Endodermal cell (in vitro differentiated cells): ENCODE results near the gene LZTR1. TPM values are rescaled to one million over a fixed set of nuclear protein-coding genes. Genes with fewer than 3 reads are reported as not detected.

Source experiments
- DNase-seq: peaks from one replicate; pipeline ENCODE4 v3.0.0-alpha.2; 2017
- H3K27ac ChIP-seq: 2 replicates; pipeline ENCODE4 v1.5.1; 2013; ENCODE audit warnings: mild to moderate bottlenecking, low read depth, low read length, moderate library complexity
- H3K27me3 ChIP-seq: 2 replicates; pipeline ENCODE4 v1.6.1; 2013; ENCODE audit warnings: mild to moderate bottlenecking, low read length, moderate library complexity; ENCODE audit not compliant: insufficient read depth, control insufficient read depth, poor library complexity, severe bottlenecking
- H3K36me3 ChIP-seq: 2 replicates; pipeline ENCODE4 v1.7.0; 2013; ENCODE audit warnings: mild to moderate bottlenecking, low read length, moderate library complexity; ENCODE audit not compliant: control insufficient read depth, insufficient read depth
- H3K4me1 ChIP-seq: one replicate; pipeline ENCODE4 v1.7.0; 2013; ENCODE audit warnings: low read length; ENCODE audit not compliant: control insufficient read depth, insufficient read depth
- H3K4me3 ChIP-seq: 2 replicates; pipeline ENCODE4 v1.5.1; 2013; ENCODE audit warnings: mild to moderate bottlenecking, low read length, moderate library complexity
- H3K9ac ChIP-seq: 2 replicates; pipeline ENCODE4 v1.6.1; 2013; ENCODE audit warnings: mild to moderate bottlenecking, low read length, moderate library complexity; ENCODE audit not compliant: poor library complexity, severe bottlenecking; ENCODE audit errors: extremely low read depth
- H3K9me3 ChIP-seq: 2 replicates; pipeline ENCODE4 v1.6.1; 2013; ENCODE audit warnings: mild to moderate bottlenecking, low read length, moderate library complexity; ENCODE audit not compliant: control insufficient read depth
- H3K27ac Mint-ChIP-seq: 2 replicates; pipeline ENCODE4 v1.8.0; 2020; ENCODE audit warnings: mixed read lengths
- H3K27me3 Mint-ChIP-seq: 2 replicates; pipeline ENCODE4 v1.8.0; 2021; ENCODE audit warnings: mild to moderate bottlenecking, mixed read lengths; ENCODE audit not compliant: insufficient read depth
- H3K36me3 Mint-ChIP-seq: 2 replicates; pipeline ENCODE4 v1.8.0; 2020; ENCODE audit warnings: low read depth, mixed read lengths
- H3K4me1 Mint-ChIP-seq: 2 replicates; pipeline ENCODE4 v1.8.0; 2020; ENCODE audit warnings: mixed read lengths
- H3K4me3 Mint-ChIP-seq: 2 replicates; pipeline ENCODE4 v1.8.0; 2020; ENCODE audit warnings: mild to moderate bottlenecking, moderate library complexity, mixed read lengths
- H3K9me3 Mint-ChIP-seq: 2 replicates; pipeline ENCODE4 v1.8.0; 2020; ENCODE audit warnings: mild to moderate bottlenecking, mixed read lengths
- WGBS, 2 experiments: methylation state at CpG; one replicate each; pipeline versions ENCODE4 v1.1.5 to v1.1.7; 2013; ENCODE audit warnings: missing lambda C conversion rate in 2 of 2, mixed read lengths in 1 of 2; ENCODE audit not compliant: insufficient coverage in 1 of 2, insufficient read length in 1 of 2; 5-methylcytosine and 5-hydroxymethylcytosine counted together
- total RNA-seq, 2 donors: library from RNA; stranded (reverse); fragmentation: NEBNext Ultra II Directional in 1 of 2; extraction: Animal tissue kit (Norgen Biotek cat#: 25700) in 1 of 2; gene quantifications; 2 replicates in 1 of 2; 3 replicates in 1 of 2; pipeline ENCODE4 v1.2.1, GENCODE V29; 2021
- TF ChIP-seq, protein P1 (sequence below): fragments of 200-600 bp; sonication (generic); conservative IDR thresholded peaks from 2 replicates; pipeline ENCODE4 v1.5.0; 2021; ENCODE audit warnings: antibody characterized with exemption, mild to moderate bottlenecking

LZTR1 gene
- total RNA-seq, 2 donors from 2014 or later = 56.5 to 73.2 TPM

DNA sequence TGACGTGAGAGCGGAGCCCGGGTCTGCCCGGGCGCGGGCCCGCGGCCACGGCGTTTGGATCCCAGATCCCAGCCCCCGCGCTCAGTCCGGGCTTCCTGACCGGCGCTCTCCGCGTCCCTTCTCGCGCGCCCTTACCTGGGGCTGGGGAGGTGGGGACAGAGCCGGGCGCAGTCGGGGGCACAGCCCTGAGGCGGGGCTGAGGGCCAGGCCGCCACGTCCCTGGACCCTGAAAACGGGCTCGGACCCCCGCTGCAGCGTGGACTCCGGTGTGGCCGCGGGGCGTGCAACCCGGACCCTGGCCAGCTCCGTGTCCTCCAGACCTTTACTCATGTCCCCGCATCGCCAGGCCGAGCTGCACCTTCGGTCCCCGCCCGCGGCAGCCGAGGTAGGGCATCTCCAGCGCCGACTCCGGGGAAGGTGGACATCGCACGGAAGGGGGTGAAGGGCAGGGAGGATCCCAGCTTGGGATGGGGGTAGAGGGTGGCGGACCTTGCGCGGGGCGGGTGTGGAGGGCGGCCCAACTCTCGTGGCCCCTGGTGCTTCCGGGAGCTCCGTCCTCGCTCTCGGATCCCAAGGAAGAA lies 24.9 kb upstream of the LZTR1 start:
- Histone ChIP-seq H3K9ac (peak overlapping the region; percentile 38), H3K36me3 (peaks cover 15% of the 10 kb centered on the region), H3K27ac (no peak overlapping the region), H3K4me1 (no peaks in the 10 kb centered on the region), H3K9me3 (no peaks in the 10 kb centered on the region), H3K4me3 (peak overlapping the region; percentile 74), H3K27me3 (no peaks in the 10 kb centered on the region)
- WGBS, 2 experiments = 5% methylated on average over 11 to 59 of the region's 59 CpGs
- Mint-ChIP-seq H3K9me3 (no peaks in the 10 kb centered on the region), H3K4me1 (peaks cover 7% of the 10 kb centered on the region), H3K36me3 (peaks cover 17% of the 10 kb centered on the region), H3K27ac (no peak overlapping the region), H3K27me3 (peaks cover 20% of the 10 kb centered on the region), H3K4me3 (peak overlapping the region; percentile 66)
- TF ChIP-seq, protein P1, sequence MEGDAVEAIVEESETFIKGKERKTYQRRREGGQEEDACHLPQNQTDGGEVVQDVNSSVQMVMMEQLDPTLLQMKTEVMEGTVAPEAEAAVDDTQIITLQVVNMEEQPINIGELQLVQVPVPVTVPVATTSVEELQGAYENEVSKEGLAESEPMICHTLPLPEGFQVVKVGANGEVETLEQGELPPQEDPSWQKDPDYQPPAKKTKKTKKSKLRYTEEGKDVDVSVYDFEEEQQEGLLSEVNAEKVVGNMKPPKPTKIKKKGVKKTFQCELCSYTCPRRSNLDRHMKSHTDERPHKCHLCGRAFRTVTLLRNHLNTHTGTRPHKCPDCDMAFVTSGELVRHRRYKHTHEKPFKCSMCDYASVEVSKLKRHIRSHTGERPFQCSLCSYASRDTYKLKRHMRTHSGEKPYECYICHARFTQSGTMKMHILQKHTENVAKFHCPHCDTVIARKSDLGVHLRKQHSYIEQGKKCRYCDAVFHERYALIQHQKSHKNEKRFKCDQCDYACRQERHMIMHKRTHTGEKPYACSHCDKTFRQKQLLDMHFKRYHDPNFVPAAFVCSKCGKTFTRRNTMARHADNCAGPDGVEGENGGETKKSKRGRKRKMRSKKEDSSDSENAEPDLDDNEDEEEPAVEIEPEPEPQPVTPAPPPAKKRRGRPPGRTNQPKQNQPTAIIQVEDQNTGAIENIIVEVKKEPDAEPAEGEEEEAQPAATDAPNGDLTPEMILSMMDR = no peak
- DNase-seq = peak; percentile 85

DNA sequence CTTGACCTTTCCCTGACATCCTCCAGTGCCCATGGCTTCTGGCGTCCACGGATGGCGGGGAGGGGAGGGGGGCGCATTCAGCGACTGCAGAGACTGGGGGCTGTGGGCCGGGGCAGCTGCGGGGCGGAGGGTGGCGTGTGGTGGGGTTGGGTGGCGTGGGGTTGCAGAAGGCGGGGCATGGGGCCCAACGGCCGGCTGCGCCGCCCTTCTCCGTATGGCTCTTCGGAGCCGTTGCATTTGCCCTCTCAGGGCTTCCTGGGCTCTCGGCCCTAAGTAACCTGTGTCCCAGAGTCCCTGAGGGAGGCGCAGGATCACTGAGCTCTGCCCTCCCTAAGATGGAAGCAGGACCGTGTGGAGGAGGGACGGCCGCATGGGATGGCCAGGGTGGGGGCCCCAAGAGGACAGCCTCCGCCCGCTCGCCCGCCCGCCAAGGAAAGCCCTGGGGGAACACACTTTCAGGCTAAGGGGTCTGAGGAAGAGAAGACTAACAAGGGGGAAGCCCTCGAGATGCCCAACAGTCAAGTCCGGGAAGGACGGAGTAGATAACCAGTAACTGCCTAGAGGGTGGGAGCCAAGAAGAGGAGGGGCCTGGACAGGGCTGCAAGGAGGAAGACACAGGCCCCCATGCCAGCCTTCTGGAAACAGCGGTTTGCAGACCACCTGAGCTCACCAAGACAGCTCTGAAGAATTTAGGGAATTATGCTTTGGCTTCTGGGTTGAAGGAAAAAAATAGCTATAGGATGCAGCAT lies 24.2 kb upstream of the LZTR1 start:
- Histone ChIP-seq H3K9ac (peak overlapping the region; percentile 38), H3K27me3 (peaks cover 6% of the 10 kb centered on the region), H3K27ac (no peak overlapping the region), H3K4me1 (no peaks in the 10 kb centered on the region), H3K9me3 (no peaks in the 10 kb centered on the region), H3K36me3 (peaks cover 9% of the 10 kb centered on the region), H3K4me3 (peak overlapping the region; percentile 74)
- TF ChIP-seq, protein P1 = no peak
- peak; percentile 80 for DNase-seq
- H3K27ac Mint-ChIP-seq = no peak overlapping the region
- H3K9me3 Mint-ChIP-seq = no peaks in the 10 kb centered on the region
- WGBS, 2 experiments = 11 to 18% methylated on average over 8 to 32 of the region's 32 CpGs
- peak overlapping the region; percentile 66 for H3K4me3 Mint-ChIP-seq
- peaks cover 27% of the 10 kb centered on the region for H3K27me3 Mint-ChIP-seq
- peaks cover 7% of the 10 kb centered on the region for H3K4me1 Mint-ChIP-seq
- peaks cover 11% of the 10 kb centered on the region for H3K36me3 Mint-ChIP-seq

DNA sequence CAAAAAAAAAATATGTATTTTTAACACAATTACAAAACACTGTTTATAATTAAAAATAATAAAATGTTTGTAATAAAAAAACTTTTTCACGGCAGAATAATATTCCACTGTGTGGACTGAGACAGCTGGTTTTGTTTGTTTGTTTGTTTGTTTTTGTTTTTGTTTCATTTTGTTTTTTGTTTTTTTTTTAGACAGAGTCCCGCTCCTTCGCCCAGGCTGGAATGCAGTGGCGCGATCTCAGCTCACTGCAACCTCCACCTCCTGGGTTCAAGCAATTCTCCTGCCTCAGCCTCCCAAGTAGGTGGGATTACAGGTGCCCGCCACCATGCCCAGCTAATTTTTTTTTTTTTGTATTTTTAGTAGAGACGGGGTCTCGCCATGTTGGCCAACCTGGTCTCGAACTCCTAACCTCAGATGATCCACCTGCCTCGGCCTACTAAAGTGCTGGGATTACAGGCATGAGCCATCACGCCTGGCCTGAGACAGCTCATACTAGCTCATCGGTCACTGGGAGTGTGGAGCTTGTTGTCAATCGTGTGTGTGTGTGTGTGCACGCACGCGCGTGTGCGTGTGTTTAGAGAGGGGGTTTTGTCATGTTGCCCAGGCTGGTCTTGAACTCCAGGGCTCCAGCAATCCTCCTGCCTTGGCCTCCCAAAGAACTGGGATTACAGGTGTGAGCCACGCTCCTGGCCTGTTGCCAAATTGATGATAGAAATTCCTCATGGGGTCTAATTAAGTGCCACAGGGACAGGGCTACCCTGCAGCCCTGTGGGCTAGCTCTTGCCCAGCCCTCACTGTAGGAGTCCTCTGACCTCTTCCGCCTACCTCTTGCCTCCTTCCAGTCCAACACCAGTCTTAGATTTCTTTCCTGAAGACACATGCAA lies 22.3 kb upstream of the LZTR1 start:
- no peak overlapping the region for H3K27ac ChIP-seq
- 89 to 96% methylated on average over 15 to 20 of the region's 20 CpGs for WGBS, 2 experiments
- DNase-seq = no peak
- H3K9me3 ChIP-seq = no peaks in the 10 kb centered on the region
- H3K36me3 ChIP-seq = no peaks in the 10 kb centered on the region
- H3K4me3 ChIP-seq = no peak overlapping the region
- TF ChIP-seq, protein P1 = no peak
- H3K4me1 Mint-ChIP-seq = peaks cover 8% of the 10 kb centered on the region
- no peak overlapping the region for H3K9ac ChIP-seq
- peaks cover 45% of the 10 kb centered on the region for H3K27me3 Mint-ChIP-seq
- no peak overlapping the region for H3K27ac Mint-ChIP-seq
- H3K4me3 Mint-ChIP-seq = no peak overlapping the region
- H3K27me3 ChIP-seq = peaks cover 26% of the 10 kb centered on the region
- H3K36me3 Mint-ChIP-seq = no peaks in the 10 kb centered on the region
- no peaks in the 10 kb centered on the region for H3K4me1 ChIP-seq
- H3K9me3 Mint-ChIP-seq = no peaks in the 10 kb centered on the region
